ENCODE data around the gene LARP1B. TPM values are rescaled to one million over a fixed set of nuclear protein-coding genes. Genes with fewer than 3 reads are reported as not detected.

Gene LARP1B
- total RNA-seq, 1 experiment from 2014 or later = 31.1 TPM

GRCh38 chr4:128153800-128154199 is 92.7 kb downstream of the LARP1B start (continued):
- TF ChIP-seq SRF (IDR thresholded peaks at IDR 0.05; ENCODE audit: low read depth) = no peak

- H3K27me3 ChIP-seq (ENCODE audit: insufficient read depth, low read length) = no peaks in the 10 kb centered on the region
- intact Hi-C loops (cut with micrococcal nuclease) = no loop called here
- no peaks in the 10 kb centered on the region for H3K9me3 ChIP-seq (ENCODE audit: control insufficient read depth in 1 of 2, insufficient read depth in 1 of 2, low read depth in 1 of 2, low read length in 2 of 2)
- no peak overlapping the region for H3K4me2 ChIP-seq (ENCODE audit: low read length)
- CTCF ChIA-PET = no interaction called here
- no peaks in the 10 kb centered on the region for H4K20me1 ChIP-seq (ENCODE audit: insufficient read depth)
- H3K4me1 ChIP-seq (ENCODE audit: control insufficient read depth in 1 of 2, insufficient read depth in 2 of 2, low read length in 2 of 2) = no peaks in the 10 kb centered on the region
- no TSS peak for BruUV-seq (replicated peaks)
- RAD21 ChIA-PET (ENCODE audit: low non-redundant PET in 1 of 2, low total read pairs in 2 of 2, uncharacterized antibody in 2 of 2, unreplicated experiment in 2 of 2) = no interaction called here
- H3K4me3 ChIP-seq (replicated peaks in 1 of 2; ENCODE audit: low read depth in 1 of 2, low read length in 2 of 2) = no peak overlapping the region
- H3K9ac ChIP-seq (ENCODE audit: low read length) = no peak overlapping the region
- no peaks in the 10 kb centered on the region for H3K9me2 ChIP-seq (ENCODE audit: insufficient read depth)
- H3K27ac ChIP-seq (ENCODE audit: low read depth, low read length) = no peak overlapping the region
- POLR2A ChIA-PET = no interaction called here
- no peak for DNase-seq (ENCODE audit: low read depth, low spot score)
- no peak for ATAC-seq
- H3K79me2 ChIP-seq (ENCODE audit: insufficient read depth, low read length) = no peaks in the 10 kb centered on the region
- no peaks in the 10 kb centered on the region for H3K36me3 ChIP-seq (ENCODE audit: control insufficient read depth in 1 of 2, insufficient read depth in 2 of 2, low read length in 2 of 2)
- H2AFZ ChIP-seq (ENCODE audit: low read depth, low read length, poor library complexity, severe bottlenecking) = no peak overlapping the region
- TF ChIP-seq POLR2A (IDR thresholded peaks at IDR 0.05; ENCODE audit: borderline replicate concordance, extremely low read depth, insufficient read depth, insufficient read length) (no peak), ATF3 (IDR thresholded peaks at IDR 0.05) (no peak), FOSL1 (IDR thresholded peaks at IDR 0.05; ENCODE audit: low read depth) (no peak), YY1 (IDR thresholded peaks at IDR 0.05; ENCODE audit: extremely low read depth, insufficient replicate concordance, low read depth, low read length) (no peak), TCF7L2 (IDR thresholded peaks at IDR 0.05; ENCODE audit: borderline replicate concordance, extremely low read depth, insufficient read depth, insufficient read length) (no peak), ZFX (IDR thresholded peaks at IDR 0.05) (no peak), ELF1 (IDR thresholded peaks at IDR 0.05; ENCODE audit: borderline replicate concordance, low read depth) (no peak), EGR1 (IDR thresholded peaks at IDR 0.05; ENCODE audit: low read depth) (no peak), REST (IDR thresholded peaks at IDR 0.05; ENCODE audit: low read depth) (no peak), EZH2 (IDR thresholded peaks at IDR 0.05) (no peak), CTCF (IDR thresholded peaks at IDR 0.05 in 2 of 3, conservative IDR thresholded peaks at IDR 0.05 in 1 of 3; ENCODE audit: borderline replicate concordance in 1 of 3, insufficient read depth in 1 of 3, low read depth in 2 of 3, low read length in 2 of 3) (no peak), JUND (IDR thresholded peaks at IDR 0.05) (no peak), SRF (IDR thresholded peaks at IDR 0.05; ENCODE audit: low read depth) (no peak), SP1 (IDR thresholded peaks at IDR 0.05; ENCODE audit: low read depth) (no peak), RAD21 (IDR thresholded peaks at IDR 0.05; ENCODE audit: low read depth) (no peak), CBX3 (IDR thresholded peaks at IDR 0.05; ENCODE audit: low read depth) (no peak), SIN3A (IDR thresholded peaks at IDR 0.05; ENCODE audit: low read depth) (no peak), ZNF274 (IDR thresholded peaks at IDR 0.05; ENCODE audit: low read depth, low read length) (no peak), ZBTB33 (IDR thresholded peaks at IDR 0.05; ENCODE audit: extremely low read depth, insufficient replicate concordance, low read length) (no peak)
These were observed 94.2 kb downstream of the LARP1B start for GRCh38 chr4:128155231-128155855.
